G401 (cell line): ENCODE data around the gene GUK1. TPM values are rescaled to one million over a fixed set of nuclear protein-coding genes. Genes with fewer than 3 reads are reported as not detected.
"Not testable (repeated sequence)": the region's sequence is repeated elsewhere in the genome, so short reads cannot be mapped to it uniquely, and the experiment has no call there.

Experiments used
- DNase-seq: peaks from one replicate; pipeline ENCODE4 v3.0.0-alpha.2; 2015; ENCODE audit warnings: low spot score
- in situ Hi-C: cut with HindIII; loops from 2 replicates; pipeline ENCODE4 v1.10.0; 2016; ENCODE audit warnings: low sequenced_read_pairs, mixed read lengths
- total RNA-seq: library from RNA; depleted of rRNA; stranded (reverse); fragments of >200 nt; shearing (Covaris generic); gene quantifications from 2 replicates; pipeline ENCODE4 v1.2.3, GENCODE V29; 2014

GUK1 gene
- total RNA-seq, 1 experiment from 2014 or later, result 172 TPM

GRCh38 chr1:228102791-228103620, 37.1 kb upstream of the GUK1 start, which contains the start of gene C1orf35:
TSS of gene C1orf35 (minus strand) at chr1:228103325. CDS start at chr1:228103227, 98 bp downstream.
- DNase-seq, result peak; percentile 86
- in situ Hi-C loops, result loop anchor here (10.0 kb wide), 1 partner anchor 142 kb away; no protein-coding TSS in a partner anchor

GRCh38 chr1:228104526-228105269, 35.4 kb upstream of the GUK1 start:
- in situ Hi-C loops, result loop anchor here (5.0 to 10.0 kb wide), 2 partner anchors 63 to 140 kb away; partner anchors contain the start of gene IBA57
- DNase-seq, result no peak

- in situ Hi-C loops, result loop anchor here (5.0 to 10.0 kb wide), 2 partner anchors 62 to 139 kb away; partner anchors contain the start of gene IBA57
- DNase-seq, result no peak
These were observed 34.6 kb upstream of the GUK1 start for GRCh38 chr1:228105270-228105995.

GRCh38 chr1:228105996-228106799, 33.9 kb upstream of the GUK1 start:
- DNase-seq, result no peak
- in situ Hi-C loops, result loop anchor here (5.0 to 10.0 kb wide), 2 partner anchors 61 to 139 kb away; partner anchors contain the start of gene IBA57

- in situ Hi-C loops, result loop anchor here (5.0 to 10.0 kb wide), 2 partner anchors 61 to 138 kb away; partner anchors contain the start of gene IBA57
- DNase-seq, result no peak
These were observed 33.4 kb upstream of the GUK1 start for GRCh38 chr1:228106800-228107054.

GRCh38 chr1:228107636-228108035, 32.4 kb upstream of the GUK1 start:
- DNase-seq, result no peak
- in situ Hi-C loops, result loop anchor here (5.0 to 10.0 kb wide), 2 partner anchors 60 to 137 kb away; partner anchors contain the start of gene IBA57

- in situ Hi-C loops, result loop anchor here (5.0 to 10.0 kb wide), 2 partner anchors 59 to 137 kb away; partner anchors contain the start of gene IBA57
- no peak for DNase-seq
These were observed 31.9 kb upstream of the GUK1 start for GRCh38 chr1:228108055-228108690.

- in situ Hi-C loops, result loop anchor here (5.0 to 10.0 kb wide), 2 partner anchors 59 to 136 kb away; partner anchors contain the start of gene IBA57
- DNase-seq, result no peak
These were observed 31.4 kb upstream of the GUK1 start for GRCh38 chr1:228108742-228109072.

- peak; percentile 99 for DNase-seq
- in situ Hi-C loops, result loop anchor here (5.0 to 10.0 kb wide), 2 partner anchors 58 to 135 kb away; partner anchors contain the start of gene IBA57
These were observed 30.8 kb upstream of the GUK1 start, which contains the start of gene MRPL55 for GRCh38 chr1:228109073-228109961. TSS of gene MRPL55 (minus strand) at chr1:228109299. CDS start at chr1:228108260, 1,039 bp downstream.

- in situ Hi-C loops, result loop anchor here (5.0 to 10.0 kb wide), 2 partner anchors 57 to 135 kb away; partner anchors contain the start of gene IBA57
These were observed 30.1 kb upstream of the GUK1 start for GRCh38 chr1:228109962-228110488.

GRCh38 chr1:228110556-228110955, 29.5 kb upstream of the GUK1 start:
- no peak for DNase-seq

More at GRCh38 chr1:228109962-228110488, 30.1 kb upstream of the GUK1 start:
- DNase-seq, result peak; percentile 56

GRCh38 chr1:228111315-228111714, 28.8 kb upstream of the GUK1 start:
- DNase-seq, in situ Hi-C loops: not testable (repeated sequence)

More at GRCh38 chr1:228110556-228110955, 29.5 kb upstream of the GUK1 start:
- in situ Hi-C loops, result no loop called here

GRCh38 chr1:228112167-228112566, 27.9 kb upstream of the GUK1 start:
- in situ Hi-C loops, result no loop called here
- DNase-seq, result no peak

GRCh38 chr1:228112617-228113016, 27.5 kb upstream of the GUK1 start:
- in situ Hi-C loops, result no loop called here
- no peak for DNase-seq

- DNase-seq, result no peak
- in situ Hi-C loops, result no loop called here
These were observed 25.3 kb upstream of the GUK1 start for GRCh38 chr1:228114827-228115226.

GRCh38 chr1:228117335-228117734, 22.7 kb upstream of the GUK1 start:
- in situ Hi-C loops, result no loop called here
- DNase-seq, result no peak
